Neural progenitor cell (in vitro differentiated cells): ENCODE results near the gene C11orf58.

ENCODE experiments used
- CTCF ChIP-seq: fragments of 200-600 bp; sonication (generic); IDR thresholded peaks from 2 replicates; pipeline ENCODE4 v1.5.1; 2017; ENCODE audit warnings: antibody characterized with exemption, mild to moderate bottlenecking
- EZH2 ChIP-seq: fragments of 200-600 bp; sonication (generic); IDR thresholded peaks from 2 replicates; pipeline ENCODE4 v1.6.1; 2017; ENCODE audit warnings: antibody characterized with exemption, mild to moderate bottlenecking, moderate library complexity
- EZH2phosphoT487 ChIP-seq: fragments of 200-600 bp; sonication (generic); IDR thresholded peaks from 2 replicates; pipeline ENCODE4 v1.6.1; 2017; ENCODE audit warnings: antibody characterized with exemption

- no peak for TF ChIP-seq EZH2
- TF ChIP-seq CTCF, result no peak
- TF ChIP-seq EZH2phosphoT487, result no peak
Measured at GRCh38 chr11:16807306-16807705, 68.9 kb downstream of the C11orf58 start.
